GM08714 (cell line): ENCODE results near the gene UHMK1.

ENCODE experiments used
- H3K4me3 ChIP-seq: fragments of 200-500 bp; sonication (Bioruptor generic); 2 replicates; pipeline ENCODE4 v1.5.1; 2014; ENCODE audit warnings: mild to moderate bottlenecking, low read length, inconsistent platforms
- ZNF274 ChIP-seq: IDR thresholded peaks from 2 replicates; pipeline ENCODE4 v1.6.1; 2012; ENCODE audit warnings: mild to moderate bottlenecking, low read depth, low read length

The UHMK1 gene

GRCh38 chr1:162571696-162572095, 74.1 kb downstream of the UHMK1 start:
- TF ChIP-seq ZNF274 = no peak
- H3K4me3 ChIP-seq = no peak overlapping the region

DNA sequence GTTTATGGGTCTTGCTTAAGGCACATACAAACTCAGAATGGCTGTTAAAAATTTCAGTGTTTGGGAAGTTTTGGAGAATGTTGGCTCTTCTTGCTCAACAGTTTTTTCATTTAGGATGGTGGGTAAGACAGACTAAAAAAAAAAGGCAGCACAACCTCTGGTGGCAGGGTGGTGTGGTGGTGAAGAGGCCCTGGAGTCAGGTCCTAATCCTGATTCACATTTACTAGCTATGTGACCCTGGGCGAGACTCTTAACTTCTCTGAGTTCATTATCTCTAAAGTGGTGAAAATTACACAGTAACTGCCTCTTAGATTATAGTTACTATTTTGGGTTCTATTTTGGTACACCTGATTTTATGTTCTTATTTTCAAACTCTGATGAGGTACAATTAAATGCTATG, 75.5 kb downstream of the UHMK1 start:
- no peak overlapping the region for H3K4me3 ChIP-seq
- TF ChIP-seq ZNF274 = no peak

GRCh38 chr1:162578071-162578700, 80.6 kb downstream of the UHMK1 start:
- H3K4me3 ChIP-seq = no peak overlapping the region
- TF ChIP-seq ZNF274 = no peak

DNA sequence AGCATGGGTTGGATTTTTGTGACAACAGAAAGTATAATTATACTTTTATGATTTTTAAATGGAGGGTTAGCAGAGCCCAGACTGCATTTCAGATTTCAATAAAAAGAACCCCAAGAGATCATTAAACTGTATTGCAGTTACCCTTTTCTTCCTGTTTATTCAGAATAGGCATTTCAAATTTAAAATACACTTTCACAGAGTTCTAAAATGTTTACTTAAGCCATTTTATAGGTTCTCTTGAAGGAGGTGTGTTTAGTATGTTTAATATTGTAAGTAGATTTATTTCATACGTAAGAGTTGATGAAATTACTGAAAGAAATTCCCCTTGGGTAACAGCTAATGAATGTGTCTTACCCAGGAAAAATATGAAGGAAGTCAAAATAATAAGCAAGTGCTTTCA, 81.3 kb downstream of the UHMK1 start:
- no peak for TF ChIP-seq ZNF274
- no peak overlapping the region for H3K4me3 ChIP-seq
